ENCODE results near the gene PHKG1.

DNA sequence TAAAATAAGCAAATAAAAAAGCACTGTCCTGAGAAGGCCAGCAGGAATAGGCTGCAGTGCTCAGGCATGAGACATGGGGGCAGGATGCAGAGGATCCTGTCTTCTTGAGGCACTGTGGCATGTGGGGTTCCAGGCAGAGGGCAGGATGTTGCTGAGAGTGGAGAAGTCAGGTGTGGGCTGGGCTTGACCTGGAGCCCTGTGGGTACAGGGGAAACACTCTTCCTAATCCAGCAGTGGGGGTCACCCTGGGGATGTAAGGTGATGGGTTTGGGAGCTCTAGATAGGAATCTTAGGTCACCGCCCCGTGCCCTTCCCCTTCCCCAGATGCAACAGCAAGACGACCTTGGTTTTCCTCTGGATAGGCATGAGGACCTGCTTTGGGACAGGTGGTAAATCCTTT is 15.1 kb downstream of the PHKG1 start:
- TF ChIP-seq, protein P1, sequence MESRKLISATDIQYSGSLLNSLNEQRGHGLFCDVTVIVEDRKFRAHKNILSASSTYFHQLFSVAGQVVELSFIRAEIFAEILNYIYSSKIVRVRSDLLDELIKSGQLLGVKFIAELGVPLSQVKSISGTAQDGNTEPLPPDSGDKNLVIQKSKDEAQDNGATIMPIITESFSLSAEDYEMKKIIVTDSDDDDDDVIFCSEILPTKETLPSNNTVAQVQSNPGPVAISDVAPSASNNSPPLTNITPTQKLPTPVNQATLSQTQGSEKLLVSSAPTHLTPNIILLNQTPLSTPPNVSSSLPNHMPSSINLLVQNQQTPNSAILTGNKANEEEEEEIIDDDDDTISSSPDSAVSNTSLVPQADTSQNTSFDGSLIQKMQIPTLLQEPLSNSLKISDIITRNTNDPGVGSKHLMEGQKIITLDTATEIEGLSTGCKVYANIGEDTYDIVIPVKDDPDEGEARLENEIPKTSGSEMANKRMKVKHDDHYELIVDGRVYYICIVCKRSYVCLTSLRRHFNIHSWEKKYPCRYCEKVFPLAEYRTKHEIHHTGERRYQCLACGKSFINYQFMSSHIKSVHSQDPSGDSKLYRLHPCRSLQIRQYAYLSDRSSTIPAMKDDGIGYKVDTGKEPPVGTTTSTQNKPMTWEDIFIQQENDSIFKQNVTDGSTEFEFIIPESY (IDR thresholded peaks at IDR 0.05): no peak
- TF ChIP-seq, protein P2, sequence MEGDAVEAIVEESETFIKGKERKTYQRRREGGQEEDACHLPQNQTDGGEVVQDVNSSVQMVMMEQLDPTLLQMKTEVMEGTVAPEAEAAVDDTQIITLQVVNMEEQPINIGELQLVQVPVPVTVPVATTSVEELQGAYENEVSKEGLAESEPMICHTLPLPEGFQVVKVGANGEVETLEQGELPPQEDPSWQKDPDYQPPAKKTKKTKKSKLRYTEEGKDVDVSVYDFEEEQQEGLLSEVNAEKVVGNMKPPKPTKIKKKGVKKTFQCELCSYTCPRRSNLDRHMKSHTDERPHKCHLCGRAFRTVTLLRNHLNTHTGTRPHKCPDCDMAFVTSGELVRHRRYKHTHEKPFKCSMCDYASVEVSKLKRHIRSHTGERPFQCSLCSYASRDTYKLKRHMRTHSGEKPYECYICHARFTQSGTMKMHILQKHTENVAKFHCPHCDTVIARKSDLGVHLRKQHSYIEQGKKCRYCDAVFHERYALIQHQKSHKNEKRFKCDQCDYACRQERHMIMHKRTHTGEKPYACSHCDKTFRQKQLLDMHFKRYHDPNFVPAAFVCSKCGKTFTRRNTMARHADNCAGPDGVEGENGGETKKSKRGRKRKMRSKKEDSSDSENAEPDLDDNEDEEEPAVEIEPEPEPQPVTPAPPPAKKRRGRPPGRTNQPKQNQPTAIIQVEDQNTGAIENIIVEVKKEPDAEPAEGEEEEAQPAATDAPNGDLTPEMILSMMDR (IDR thresholded peaks at IDR 0.05 in 2 of 3, conservative IDR thresholded peaks at IDR 0.05 in 1 of 3; ENCODE audit: control insufficient read depth in 2 of 3, extremely low read depth in 1 of 3, insufficient read depth in 1 of 3, low read depth in 3 of 3, low read length in 3 of 3): no peak
- no peak for TF ChIP-seq GABPA (IDR thresholded peaks at IDR 0.05; ENCODE audit: low read depth)
- no peak for TF ChIP-seq EED (IDR thresholded peaks at IDR 0.05; ENCODE audit: low read depth)
- no peak for TF ChIP-seq CBX5 (IDR thresholded peaks at IDR 0.05; ENCODE audit: low read depth)
